Measurements from ENCODE around the gene DNTT.

GRCh38 chr10:96319754-96320474 lies 15.7 kb downstream of the DNTT start:
- TF ChIP-seq POLR2A (IDR thresholded peaks at IDR 0.05) (no peak), CTCF (IDR thresholded peaks at IDR 0.05) (no peak), POLR2AphosphoS5 (IDR thresholded peaks at IDR 0.05) (no peak)

All from breast epithelium (tissue), 3 donors.